Body of pancreas (tissue), 4 donors: ENCODE measurements around the gene ZFAND5. TPM values are rescaled to one million over a fixed set of nuclear protein-coding genes. Genes with fewer than 3 reads are reported as not detected.
A peak's percentile ranks its signal among the peaks of the same experiment; 100 is the strongest.

Experiments
- ATAC-seq: fragments of 150-250 bp; one replicate; pipeline ENCODE4 v1.9.1; 2016
- DNase-seq, 4 donors: peaks; one replicate each; pipeline ENCODE4 v3.0.0-alpha.2; 2019
- H3K27ac ChIP-seq, 4 donors: fragments of 200-600 bp; sonication (generic); 1 replicate in 3 of 4; 2 replicates in 1 of 4; pipeline versions ENCODE4 v1.5.1 to v1.6.1; 2016 to 2019; ENCODE audit warnings: mild to moderate bottlenecking in 1 of 4, mixed read lengths in 1 of 4, moderate library complexity in 1 of 4
- H3K27me3 ChIP-seq, 2 donors: fragments of 200-600 bp; sonication (generic); one replicate each; pipeline ENCODE4 v1.6.0; 2016; ENCODE audit warnings: mild to moderate bottlenecking in 1 of 2
- H3K36me3 ChIP-seq, 2 donors: fragments of 200-600 bp; sonication (generic); replicated peaks in 1 of 2; 2 replicates each; pipeline ENCODE4 v1.5.1; 2016; ENCODE audit warnings: low read depth in 2 of 2; ENCODE audit not compliant: insufficient read depth in 1 of 2
- H3K4me1 ChIP-seq: fragments of 200-600 bp; sonication (generic); one replicate; pipeline ENCODE4 v1.6.0; 2016
- H3K4me3 ChIP-seq, 2 donors: fragments of 200-600 bp; sonication (generic); 1 replicate in 1 of 2; 2 replicates in 1 of 2; pipeline ENCODE4 v1.5.1; 2016 to 2019
- H3K9me3 ChIP-seq, 3 donors: fragments of 200-600 bp; sonication (generic); 1 replicate in 2 of 3; 2 replicates in 1 of 3; pipeline ENCODE4 v1.5.1; 2016
- CTCF ChIP-seq, 7 experiments: fragments of 450-650 bp in 4 of 7; fragments of 200-600 bp in 3 of 7; sonication (generic) in 3 of 7; IDR thresholded peaks; one replicate each; pipeline ENCODE4 v1.5.1; 2016 to 2019; ENCODE audit warnings: antibody characterized with exemption in 7 of 7
- POLR2A ChIP-seq, 3 donors: fragments of 450-650 bp; IDR thresholded peaks; one replicate each; pipeline ENCODE4 v1.6.1; 2016; ENCODE audit warnings: antibody characterized with exemption in 3 of 3, mild to moderate bottlenecking in 2 of 3
- WGBS, 2 donors: methylation state at CpG; one replicate each; pipeline ENCODE4 v1.1.5; 2017; 5-methylcytosine and 5-hydroxymethylcytosine counted together
- intact Hi-C: fragments of 100-400 bp; cut with DNase I; formaldehyde crosslinking; loops from one replicate; pipeline ENCODE4 v1.15.1; 2023
- total RNA-seq, 2 donors: library from RNA; depleted of rRNA; stranded (reverse); fragments of >200 nt; gene quantifications; one replicate each; pipeline ENCODE4 v1.1.0, GENCODE V29; 2016

Gene ZFAND5
- total RNA-seq, 2 donors from 2014 or later: 89.2 to 172 TPM

- no peaks in the 10 kb centered on the region for H3K27me3 ChIP-seq
- ATAC-seq (no peak), DNase-seq (no peak)
- H3K27ac ChIP-seq: no peak overlapping the region
- intact Hi-C loops: no loop called here
- H3K9me3 ChIP-seq: no peaks in the 10 kb centered on the region
- no peaks in the 10 kb centered on the region for H3K36me3 ChIP-seq
- no peaks in the 10 kb centered on the region for H3K4me1 ChIP-seq
- no peak for TF ChIP-seq POLR2A (IDR thresholded peaks at IDR 0.05)
- peak in 2 of 7 experiments; percentile 7 to 16 for TF ChIP-seq CTCF (IDR thresholded peaks at IDR 0.05)
- H3K4me3 ChIP-seq: no peak overlapping the region
- WGBS, 2 donors: 67 to 69% methylated on average over 3 of the region's 3 CpGs
Measured at GRCh38 chr9:72333709-72334108, 31.3 kb downstream of the ZFAND5 start.

- H3K4me1 ChIP-seq: no peaks in the 10 kb centered on the region
- no peak for TF ChIP-seq CTCF (IDR thresholded peaks at IDR 0.05)
- TF ChIP-seq POLR2A (IDR thresholded peaks at IDR 0.05): no peak
- DNase-seq (no peak), ATAC-seq (no peak)
- no peak overlapping the region for H3K27ac ChIP-seq
- intact Hi-C loops: no loop called here
- no peak overlapping the region for H3K4me3 ChIP-seq
- H3K36me3 ChIP-seq: no peaks in the 10 kb centered on the region
- 76 to 80% methylated on average over 3 of the region's 3 CpGs for WGBS, 2 donors
- H3K9me3 ChIP-seq: no peaks in the 10 kb centered on the region
- H3K27me3 ChIP-seq: no peaks in the 10 kb centered on the region
Measured at GRCh38 chr9:72333197-72333596, 31.8 kb downstream of the ZFAND5 start.

- no peak for TF ChIP-seq POLR2A (IDR thresholded peaks at IDR 0.05)
- no peak for TF ChIP-seq CTCF (IDR thresholded peaks at IDR 0.05)
- H3K9me3 ChIP-seq: no peaks in the 10 kb centered on the region
- intact Hi-C loops: no loop called here
- H3K4me3 ChIP-seq: no peak overlapping the region
- H3K27ac ChIP-seq: no peak overlapping the region
- DNase-seq: no peak
- no peak for ATAC-seq
- no peaks in the 10 kb centered on the region for H3K27me3 ChIP-seq
- H3K4me1 ChIP-seq: no peaks in the 10 kb centered on the region
- WGBS, 2 donors: 58 to 72% methylated on average over 4 of the region's 4 CpGs
- H3K36me3 ChIP-seq: no peaks in the 10 kb centered on the region
Measured at GRCh38 chr9:72332351-72332750, 32.7 kb downstream of the ZFAND5 start.

- DNase-seq (no peak), ATAC-seq (no peak)
- no peaks in the 10 kb centered on the region for H3K36me3 ChIP-seq
- WGBS, 2 donors: 75 to 80% methylated on average over 10 of the region's 10 CpGs
- H3K27ac ChIP-seq: no peak overlapping the region
- H3K4me1 ChIP-seq: no peaks in the 10 kb centered on the region
- no peaks in the 10 kb centered on the region for H3K27me3 ChIP-seq
- intact Hi-C loops: no loop called here
- TF ChIP-seq CTCF (IDR thresholded peaks at IDR 0.05) (no peak), POLR2A (IDR thresholded peaks at IDR 0.05) (no peak)
- no peaks in the 10 kb centered on the region for H3K9me3 ChIP-seq
- H3K4me3 ChIP-seq: no peak overlapping the region
Measured at GRCh38 chr9:72327631-72328030, 37.4 kb downstream of the ZFAND5 start.

- H3K36me3 ChIP-seq: no peaks in the 10 kb centered on the region
- H3K9me3 ChIP-seq: no peaks in the 10 kb centered on the region
- 88 to 98% methylated on average over 2 of the region's 2 CpGs for WGBS, 2 donors
- ATAC-seq (no peak), DNase-seq (peak in 1 of 4 donors; percentile 8)
- intact Hi-C loops: no loop called here
- H3K27ac ChIP-seq: no peak overlapping the region
- no peaks in the 10 kb centered on the region for H3K4me1 ChIP-seq
- TF ChIP-seq POLR2A (IDR thresholded peaks at IDR 0.05) (no peak), CTCF (IDR thresholded peaks at IDR 0.05) (no peak)
- H3K4me3 ChIP-seq: no peak overlapping the region
- H3K27me3 ChIP-seq: no peaks in the 10 kb centered on the region
Measured at GRCh38 chr9:72326641-72327040, 38.4 kb downstream of the ZFAND5 start.
